HG03354 (cell line): ENCODE data around the gene CHST5.
"Not testable (repeated sequence)": the region's sequence is repeated elsewhere in the genome, so short reads cannot be mapped to it uniquely, and the experiment has no call there.

Source experiments
- ATAC-seq: cut with Tn5 transposase; IDR thresholded peaks from one replicate; pipeline ENCODE4 v1.9.1; 2021; ENCODE audit warnings: mild to moderate bottlenecking; ENCODE audit not compliant: unreplicated experiment, poor library complexity, severe bottlenecking

The CHST5 gene

GRCh38 chr16:75516189-75516966 is 19.5 kb downstream of the CHST5 start:
- ATAC-seq, result peak; percentile 40

DNA sequence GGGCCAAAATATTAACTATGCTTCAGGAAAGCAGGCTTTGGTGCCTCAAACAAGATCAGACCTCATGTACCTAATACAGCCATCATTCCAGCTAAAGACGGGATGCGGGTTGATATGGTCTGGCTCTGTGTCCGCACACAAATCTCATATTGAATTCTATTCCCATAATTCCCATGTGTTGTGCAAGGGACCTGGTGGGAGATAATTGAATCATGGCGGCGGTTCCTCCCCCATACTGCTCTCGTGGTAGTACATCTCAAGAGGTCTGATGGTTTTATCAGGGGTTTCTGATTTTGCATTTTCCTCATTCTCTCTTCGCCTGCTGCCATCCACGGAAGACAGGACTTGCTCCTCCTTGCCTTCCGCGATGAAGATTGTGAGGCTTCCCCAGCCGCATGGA is 21.6 kb downstream of the CHST5 start:
- ATAC-seq, result no peak

DNA sequence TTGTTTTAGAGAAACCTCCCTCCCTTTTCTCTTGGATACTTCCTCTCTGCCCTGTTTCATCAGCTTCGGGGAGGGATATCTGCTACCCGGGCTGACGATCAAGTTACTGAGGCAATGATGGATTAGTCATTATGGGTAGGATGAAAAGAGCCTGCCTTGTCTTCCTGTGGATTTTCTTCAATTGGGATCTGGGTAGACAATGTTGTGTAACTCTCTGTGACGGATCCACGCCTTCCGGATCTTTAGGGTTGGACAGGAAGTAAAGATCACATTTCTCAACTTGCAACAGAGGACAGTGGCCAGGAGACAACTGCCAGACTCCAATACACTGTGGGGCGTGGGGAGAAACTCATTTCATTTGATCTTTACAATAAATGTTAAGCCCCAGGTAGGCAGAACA is 29.3 kb downstream of the CHST5 start:
- ATAC-seq, result no peak

GRCh38 chr16:75506107-75506506 is 29.8 kb downstream of the CHST5 start:
- ATAC-seq, result no peak

DNA sequence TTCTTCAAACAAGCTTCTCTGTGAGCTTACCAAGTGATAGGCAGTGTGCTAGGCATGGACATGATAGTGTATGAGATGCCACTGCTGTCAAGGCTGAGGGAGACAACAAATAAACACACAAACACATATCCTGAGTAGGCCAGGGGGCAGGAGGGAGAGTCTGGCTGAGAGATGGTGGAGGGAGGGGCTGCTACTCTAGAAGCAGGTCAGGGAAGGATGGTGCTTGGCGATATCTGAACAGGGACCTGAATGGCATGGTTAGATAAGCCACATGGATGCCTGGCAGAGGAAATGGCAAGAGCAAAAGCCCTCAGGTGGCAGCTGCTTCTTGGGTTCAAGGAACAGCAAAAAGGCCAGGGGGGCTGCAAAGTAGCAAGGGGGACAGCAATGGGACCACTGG is 32.1 kb downstream of the CHST5 start:
- ATAC-seq, result no peak

DNA sequence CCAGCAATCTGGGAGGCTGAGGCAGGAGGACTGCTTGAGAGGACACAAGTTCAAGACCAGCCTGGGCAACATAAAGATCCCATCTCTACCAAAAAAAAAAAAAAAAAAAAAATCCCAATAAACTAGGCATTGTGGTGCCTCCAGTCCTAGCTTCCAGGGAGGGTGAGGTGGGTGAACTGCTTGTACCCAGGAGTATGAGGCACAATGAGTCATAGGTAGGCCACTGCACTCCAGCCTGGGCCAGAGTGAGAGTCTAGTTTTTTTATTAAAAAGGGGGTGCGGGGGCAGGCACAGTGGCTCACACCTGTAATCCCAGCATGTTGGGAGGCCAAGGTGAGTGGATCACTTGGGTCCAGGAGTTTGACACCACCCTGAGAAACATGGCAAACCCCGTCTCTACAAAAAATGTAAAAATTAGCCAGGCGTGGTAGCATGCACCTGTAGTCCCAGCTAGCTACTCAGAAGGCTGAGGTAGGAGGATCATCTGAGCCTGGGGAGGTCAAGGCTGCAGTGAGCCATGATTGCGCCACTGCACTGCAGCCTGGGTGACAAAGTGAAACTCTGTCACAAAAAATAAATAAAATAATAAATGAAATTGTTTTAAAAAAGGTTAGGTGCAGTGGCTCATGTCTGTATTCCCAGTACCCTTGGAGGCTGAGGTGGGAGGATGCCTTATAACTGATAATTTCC is 32.8 kb downstream of the CHST5 start:
- ATAC-seq, result no peak

DNA sequence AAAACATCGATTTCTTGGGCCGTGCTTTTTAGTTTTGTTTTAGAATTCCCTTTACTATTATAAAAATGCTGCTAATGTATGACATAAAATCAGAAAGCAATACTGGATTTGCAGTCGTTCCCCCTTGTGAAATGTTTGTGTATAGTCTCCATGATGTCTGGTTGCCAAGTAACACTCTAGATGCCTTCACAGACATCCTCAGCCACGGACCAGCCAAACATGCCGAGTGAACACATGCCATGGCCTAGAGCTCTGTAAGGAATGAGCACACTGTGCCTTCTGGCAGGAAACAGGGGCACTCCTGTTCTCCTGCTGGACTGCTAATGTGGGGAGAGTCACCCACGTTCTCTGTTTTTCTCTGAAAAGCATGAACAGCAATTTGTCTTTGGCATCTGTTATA is 34.1 kb downstream of the CHST5 start:
- not testable (repeated sequence) for ATAC-seq

GRCh38 chr16:75501359-75501758 is 34.5 kb downstream of the CHST5 start:
- no peak for ATAC-seq

DNA sequence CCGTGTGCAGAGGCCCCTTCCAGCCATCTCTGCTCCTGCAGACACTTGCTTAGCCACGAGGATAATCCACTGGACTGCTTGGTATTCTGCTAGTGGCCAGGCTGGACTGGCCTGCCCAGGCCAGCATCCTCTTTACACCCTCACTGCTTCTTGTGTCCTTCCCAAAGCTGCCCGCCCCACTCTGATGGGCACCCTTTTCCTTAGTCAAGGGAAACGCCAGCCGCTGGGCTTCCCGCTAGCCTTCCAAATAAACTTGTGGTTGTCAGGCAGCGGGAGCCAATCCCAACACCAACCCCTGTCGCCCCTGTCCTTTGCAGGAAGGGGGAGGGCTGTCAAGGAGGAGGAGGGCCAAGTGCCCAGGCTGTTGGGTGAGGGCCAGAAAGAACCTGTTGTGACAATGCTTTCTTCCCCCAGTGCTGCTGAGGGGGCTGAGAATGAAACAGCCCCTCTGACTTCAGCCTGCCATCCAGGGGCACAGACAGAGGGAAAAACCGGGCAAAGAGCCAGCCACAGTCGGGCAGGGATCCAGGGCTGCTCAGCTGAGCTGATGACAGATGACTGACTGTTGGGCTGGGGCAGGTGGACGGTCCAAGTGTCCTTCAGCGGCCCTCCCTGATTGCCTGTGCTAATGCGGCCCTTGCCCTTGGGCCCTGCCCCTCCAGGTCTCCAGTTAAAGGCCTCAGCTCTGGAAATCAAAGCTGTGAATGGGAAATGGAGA is 37.1 kb downstream of the CHST5 start:
- not testable (repeated sequence) for ATAC-seq

- ATAC-seq, result no peak
Observed at GRCh38 chr16:75497558-75497957, 38.4 kb downstream of the CHST5 start.

DNA sequence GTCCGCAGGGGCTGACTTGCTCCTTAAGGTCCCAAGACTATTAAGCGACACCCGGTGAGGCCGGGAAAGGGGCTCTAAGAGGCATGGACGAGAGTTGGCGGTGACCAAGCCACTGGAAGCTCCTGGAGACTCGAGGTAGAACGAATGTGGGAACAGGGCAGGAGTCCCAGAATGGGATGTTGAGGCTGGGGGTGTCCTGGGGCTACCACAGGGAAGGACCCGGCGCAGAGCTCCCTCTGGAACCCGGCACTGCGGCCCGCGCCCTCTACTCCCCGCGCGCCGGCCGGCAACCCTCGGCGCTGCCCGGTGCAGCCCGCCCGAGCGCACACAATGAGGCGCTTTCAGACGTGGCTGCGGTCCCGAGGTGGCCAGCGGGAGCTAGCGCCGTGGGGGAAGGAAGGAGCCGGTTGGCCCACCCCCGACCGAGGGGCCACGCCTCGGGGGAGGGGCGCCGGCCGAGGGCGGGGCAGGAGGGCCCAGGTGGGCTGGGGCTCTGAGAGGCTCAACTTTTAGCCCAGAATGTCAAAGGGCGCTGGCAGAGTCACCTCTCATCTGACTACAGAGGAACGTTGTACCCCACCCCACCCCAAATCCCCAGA is 40.7 kb downstream of the CHST5 start, which contains the start of gene CHST6:
Gene CHST6 (minus strand): TSS at position 366 of the 599 bp plus-strand sequence. CDS start 15,613 bp downstream, outside the sequence.
- ATAC-seq, result peak; percentile 75

GRCh38 chr16:75494661-75495075 is 41.2 kb downstream of the CHST5 start:
- no peak for ATAC-seq

- no peak for ATAC-seq
Observed at GRCh38 chr16:75494184-75494583, 41.7 kb downstream of the CHST5 start.

DNA sequence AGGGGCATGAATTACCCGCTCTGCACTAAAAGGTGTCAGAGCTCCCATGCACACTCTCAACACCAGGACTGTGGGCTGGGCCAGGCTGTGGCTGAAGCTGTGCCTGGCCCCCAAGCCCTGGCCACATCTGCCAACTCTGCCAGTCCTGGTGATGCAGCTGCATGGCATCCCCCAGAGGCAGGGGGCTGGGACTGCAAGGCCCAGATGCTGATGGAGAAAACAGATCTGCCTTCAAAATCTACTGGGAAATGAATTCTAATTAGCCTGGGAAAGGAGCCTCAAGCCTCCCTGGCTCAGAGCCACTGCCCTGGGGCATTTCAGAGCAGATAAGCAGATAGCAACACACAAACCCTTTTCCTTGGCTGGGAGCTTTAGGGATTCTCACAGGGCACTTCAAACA is 44.0 kb downstream of the CHST5 start:
- no peak for ATAC-seq

GRCh38 chr16:75488322-75488721 is 47.6 kb downstream of the CHST5 start:
- no peak for ATAC-seq

GRCh38 chr16:75486676-75487313 is 49.1 kb downstream of the CHST5 start:
- ATAC-seq, result no peak

- no peak for ATAC-seq
Observed at GRCh38 chr16:75486014-75486675, 49.8 kb downstream of the CHST5 start.

DNA sequence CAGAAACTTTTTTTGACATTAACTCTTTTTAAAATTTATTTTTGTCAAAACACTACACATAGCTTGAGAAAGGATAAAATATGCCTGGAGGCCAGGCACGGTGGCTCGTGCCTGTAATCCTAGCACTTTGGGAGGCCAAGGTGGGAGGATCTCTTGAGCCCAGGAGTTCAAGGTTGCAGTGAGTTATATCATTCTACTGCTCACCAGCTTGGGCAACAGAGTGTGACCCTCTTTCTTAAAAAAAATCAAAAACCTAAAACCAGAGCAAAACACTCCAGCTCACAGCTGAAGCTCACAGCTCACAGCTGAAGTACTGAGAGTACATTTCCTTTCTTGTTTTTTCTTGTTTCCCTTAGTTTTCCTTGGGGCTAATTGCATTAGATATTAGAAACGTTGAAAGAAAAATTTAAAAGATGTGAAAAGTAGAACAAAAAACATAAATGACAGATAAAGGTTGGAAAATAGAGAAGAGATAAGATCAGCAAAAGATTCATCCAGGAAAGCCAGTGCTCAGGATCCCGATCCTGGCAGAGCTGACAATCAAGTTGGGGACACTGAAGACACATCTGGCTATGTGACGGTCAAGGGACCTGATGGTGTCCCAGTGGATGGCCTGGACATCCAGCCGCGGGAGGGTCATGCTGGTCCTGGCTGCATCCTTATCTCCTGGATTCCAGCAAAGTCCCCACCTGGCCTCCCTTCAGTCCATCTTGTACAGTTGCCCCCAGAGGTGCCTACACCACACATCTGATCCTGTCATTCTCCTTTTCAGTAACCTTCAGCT is 50.5 kb downstream of the CHST5 start:
- no peak for ATAC-seq
